ENCODE measurements around the gene TTF1.
"Not testable (repeated sequence)": the region's sequence is repeated elsewhere in the genome, so short reads cannot be mapped to it uniquely, and the experiment has no call there.

Gene TTF1

GRCh38 chr9:132412089-132412488 lies 5.4 kb upstream of the TTF1 start:
- DNase-seq (ENCODE audit: low read depth in 1 of 2, low spot score in 1 of 2), result no peak

- DNase-seq (ENCODE audit: low read depth in 1 of 2, low spot score in 1 of 2), result peak; percentile 37 to 51
These were observed 4.5 kb upstream of the TTF1 start for GRCh38 chr9:132411091-132411508.

- no peak for DNase-seq (ENCODE audit: low read depth in 1 of 2, low spot score in 1 of 2)
These were observed 4.0 kb upstream of the TTF1 start for GRCh38 chr9:132410642-132411041.

GRCh38 chr9:132409828-132410528 lies 3.3 kb upstream of the TTF1 start, which contains the start of gene CFAP77:
CFAP77 (plus strand) TSS chr9:132410211; CDS start chr9:132410272, 61 bp downstream.
- DNase-seq (ENCODE audit: low read depth in 1 of 2, low spot score in 1 of 2), result no peak

GRCh38 chr9:132408521-132408920 lies 1.9 kb upstream of the TTF1 start:
- no peak for DNase-seq (ENCODE audit: low read depth in 1 of 2, low spot score in 1 of 2)

- DNase-seq (ENCODE audit: low read depth in 1 of 2, low spot score in 1 of 2), result no peak
These were observed 556 bp upstream of the TTF1 start for GRCh38 chr9:132407196-132407595.

GRCh38 chr9:132404228-132404881 lies 2.3 kb downstream of the TTF1 start:
- no peak for DNase-seq (ENCODE audit: low read depth in 1 of 2, low spot score in 1 of 2)

- DNase-seq (ENCODE audit: low read depth in 1 of 2, low spot score in 1 of 2), result no peak
These were observed 4.8 kb downstream of the TTF1 start for GRCh38 chr9:132401824-132402223.

- DNase-seq (ENCODE audit: low read depth in 1 of 2, low spot score in 1 of 2), result no peak
These were observed 11.1 kb downstream of the TTF1 start for GRCh38 chr9:132395560-132395959.

GRCh38 chr9:132391449-132391848 lies 15.2 kb downstream of the TTF1 start:
- no peak for DNase-seq (ENCODE audit: low read depth in 1 of 2, low spot score in 1 of 2)

- DNase-seq (ENCODE audit: low read depth in 1 of 2, low spot score in 1 of 2), result no peak
These were observed 15.7 kb downstream of the TTF1 start for GRCh38 chr9:132390966-132391365.

- DNase-seq (ENCODE audit: low read depth in 1 of 2, low spot score in 1 of 2), result no peak
These were observed 19.5 kb downstream of the TTF1 start for GRCh38 chr9:132387133-132387532.

- DNase-seq (ENCODE audit: low read depth in 1 of 2, low spot score in 1 of 2), result no peak
These were observed 22.3 kb downstream of the TTF1 start for GRCh38 chr9:132384376-132384775.

GRCh38 chr9:132383462-132383883 lies 23.2 kb downstream of the TTF1 start:
- DNase-seq (ENCODE audit: low read depth in 1 of 2, low spot score in 1 of 2), result no peak

GRCh38 chr9:132381966-132382541 lies 24.6 kb downstream of the TTF1 start:
- DNase-seq (ENCODE audit: low read depth in 1 of 2, low spot score in 1 of 2), result no peak

GRCh38 chr9:132378416-132378815 lies 28.2 kb downstream of the TTF1 start:
- not testable (repeated sequence) for DNase-seq (ENCODE audit: low read depth in 1 of 2, low spot score in 1 of 2)

GRCh38 chr9:132377769-132378168 lies 28.9 kb downstream of the TTF1 start:
- not testable (repeated sequence) for DNase-seq (ENCODE audit: low read depth in 1 of 2, low spot score in 1 of 2)

GRCh38 chr9:132372177-132373095 lies 34.2 kb downstream of the TTF1 start:
- no peak for DNase-seq (ENCODE audit: low read depth in 1 of 2, low spot score in 1 of 2)

- DNase-seq (ENCODE audit: low read depth in 1 of 2, low spot score in 1 of 2), result no peak
These were observed 36.0 kb downstream of the TTF1 start for GRCh38 chr9:132370592-132370991.

GRCh38 chr9:132369421-132369820 lies 37.2 kb downstream of the TTF1 start:
- DNase-seq (ENCODE audit: low read depth in 1 of 2, low spot score in 1 of 2), result no peak

- DNase-seq (ENCODE audit: low read depth in 1 of 2, low spot score in 1 of 2), result no peak
These were observed 38.9 kb downstream of the TTF1 start for GRCh38 chr9:132367613-132368313.

Measured in activated T-helper 1 cell treated with anti-CD3 and anti-CD28 coated beads, Interleukin-2, amount 50 U/mL, for 16 hours (primary cell).